ENCODE measurements around the gene GOLGA6B. TPM values are rescaled to one million over a fixed set of nuclear protein-coding genes. Genes with fewer than 3 reads are reported as not detected.

GOLGA6B gene
- total and polyA plus RNA-seq, 2 of the 4 experiments (the other 2 are of a cell fraction) = not detected

- dilution Hi-C loops (cut with HindIII; ENCODE audit: low sequenced_read_pairs, unreplicated experiment) = no loop called here
- Histone ChIP-seq H3K4me2 (ENCODE audit: low read depth, low read length) (no peak overlapping the region), H3K9ac (ENCODE audit: low read depth, low read length) (no peak overlapping the region), H4K91ac (ENCODE audit: insufficient read depth, low read depth, low read length) (no peak overlapping the region), H3K9me1 (ENCODE audit: insufficient read depth, low read length) (no peaks in the 10 kb centered on the region), H3K27me3 (ENCODE audit: control insufficient read depth, insufficient read depth, low read length) (no peaks in the 10 kb centered on the region), H3K4ac (ENCODE audit: low read depth, low read length) (no peak overlapping the region), H3K56ac (ENCODE audit: extremely low read depth, insufficient read depth, low read length) (no peak overlapping the region), H3K14ac (replicated peaks; ENCODE audit: low read depth, low read length) (no peak overlapping the region), H2BK20ac (ENCODE audit: low read depth, low read length) (no peak overlapping the region), H2BK15ac (ENCODE audit: low read depth, low read length) (no peak overlapping the region), H4K20me1 (ENCODE audit: insufficient read depth, low read length) (no peaks in the 10 kb centered on the region), H3K23ac (ENCODE audit: low read depth, low read length) (no peak overlapping the region), H3K9me3 (ENCODE audit: control insufficient read depth, insufficient read depth, low read length) (no peaks in the 10 kb centered on the region), H2AK5ac (ENCODE audit: low read depth, low read length) (no peak overlapping the region), H3K18ac (ENCODE audit: low read depth, low read length) (no peak overlapping the region), H2AK9ac (replicated peaks; ENCODE audit: low read depth, low read length, poor library complexity) (no peak overlapping the region), H3K36me3 (ENCODE audit: control insufficient read depth, insufficient read depth, low read length) (no peaks in the 10 kb centered on the region), H4K8ac (ENCODE audit: low read depth in 2 of 2, low read length in 2 of 2) (no peak overlapping the region), H3K4me1 (ENCODE audit: control insufficient read depth, insufficient read depth, low read length) (no peaks in the 10 kb centered on the region), H3K4me3 (ENCODE audit: insufficient read depth, low read depth, low read length) (no peak overlapping the region), H3K79me1 (ENCODE audit: low read depth in 1 of 2, low read length in 2 of 2) (no peaks in the 10 kb centered on the region), H2BK5ac (ENCODE audit: low read depth, low read length, poor library complexity, severe bottlenecking) (no peak overlapping the region), H3K27ac (ENCODE audit: insufficient read depth, low read length) (no peak overlapping the region), H2AFZ (replicated peaks; ENCODE audit: low read length, poor library complexity) (no peak overlapping the region), H2BK120ac (ENCODE audit: low read depth, low read length) (no peak overlapping the region), H4K5ac (ENCODE audit: low read depth, low read length) (no peak overlapping the region)
- no peak for DNase-seq
- ChIA-PET POLR2A (ENCODE audit: unreplicated experiment) (interaction anchor here (0.6 kb wide), 1 partner anchor 183 kb away, joined by 3 read pairs; no protein-coding TSS in a partner anchor), CTCF (no interaction called here)
- intact Hi-C loops (cut with micrococcal nuclease) = no loop called here
- in situ Hi-C loops (cut with MboI; ENCODE audit: low sequenced_read_pairs) = no loop called here
- BruUV-seq (replicated peaks) = no TSS peak
- TF ChIP-seq MXI1 (IDR thresholded peaks at IDR 0.05; ENCODE audit: borderline replicate concordance, low read depth, low read length) = no peak
- peak; percentile 38; the same call in 1 of the 2 replicates for TF ChIP-seq MAFK (IDR thresholded peaks at IDR 0.05; ENCODE audit: low read depth, low read length)
- no CpG with 5 or more reads among the region's 5 CpGs for WGBS, 2 experiments (ENCODE audit: extremely low coverage in 2 of 2, insufficient read length in 1 of 2)
- no peak for ATAC-seq (ENCODE audit: low read depth)
Measured at GRCh38 chr15:72698938-72699337, 44.4 kb downstream of the GOLGA6B start.

Data from IMR-90 (cell line).